Epithelial cell of prostate (primary cell): ENCODE measurements around the gene AFDN.
"Not testable (repeated sequence)": the region's sequence is repeated elsewhere in the genome, so short reads cannot be mapped to it uniquely, and the experiment has no call there.

Source experiments
- DNase-seq: peaks from one replicate; pipeline ENCODE4 v3.0.0-alpha.2; 2011; ENCODE audit warnings: low read depth, low spot score
- H3K27ac ChIP-seq: fragments of 450-650 bp; 2 replicates; pipeline ENCODE4 v1.5.1; 2017; ENCODE audit warnings: mild to moderate bottlenecking

The AFDN gene

GRCh38 chr6:167968091-167968490 is 141.4 kb downstream of the AFDN start:
- no peak for DNase-seq
- H3K27ac ChIP-seq: no peak overlapping the region

DNA sequence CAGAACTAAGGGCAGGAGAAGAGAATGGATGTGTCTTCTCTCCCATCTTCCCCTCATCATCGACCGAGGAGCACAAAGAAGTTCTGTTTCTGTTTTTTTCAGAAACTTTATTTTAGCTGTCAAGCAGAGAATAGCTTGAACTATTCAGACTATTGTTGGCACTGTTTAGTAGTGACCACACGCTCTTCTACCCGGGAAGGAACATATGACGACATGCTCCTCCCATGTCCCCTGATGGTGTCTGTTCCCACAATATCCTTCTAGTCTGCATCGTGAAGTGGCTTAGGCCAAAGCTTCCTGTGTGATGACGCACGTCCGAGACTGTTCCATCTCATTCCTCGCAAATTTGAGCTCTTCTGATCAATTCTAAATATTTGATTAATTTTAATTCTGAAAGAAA is 143.5 kb downstream of the AFDN start:
- H3K27ac ChIP-seq: no peak overlapping the region
- DNase-seq: no peak

- no peak overlapping the region for H3K27ac ChIP-seq
- DNase-seq: no peak
These were observed 145.5 kb downstream of the AFDN start for GRCh38 chr6:167972193-167972592.

- no peak for DNase-seq
- no peak overlapping the region for H3K27ac ChIP-seq
These were observed 146.6 kb downstream of the AFDN start for GRCh38 chr6:167973148-167973885.

- no peak for DNase-seq
- H3K27ac ChIP-seq: no peak overlapping the region
These were observed 148.1 kb downstream of the AFDN start for GRCh38 chr6:167974640-167975344.

DNA sequence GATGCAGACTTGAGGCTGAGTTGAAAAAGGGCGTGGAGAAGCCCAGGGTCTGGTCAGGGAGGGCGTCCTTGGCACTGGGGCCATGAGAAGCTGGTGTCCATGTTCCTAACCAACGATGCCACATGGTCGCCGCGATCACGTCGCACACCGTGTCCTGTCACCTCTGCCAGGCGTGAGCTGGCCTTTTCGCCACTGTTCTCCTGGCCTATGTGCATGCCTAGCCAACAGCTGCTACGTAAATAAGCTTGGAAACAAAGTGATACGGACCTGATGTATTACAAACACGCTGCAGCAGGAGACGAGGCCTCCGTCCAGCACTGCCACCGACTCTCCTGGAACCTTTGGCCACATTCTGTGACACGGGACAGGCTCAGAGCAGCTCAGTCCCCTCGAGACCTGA is 148.7 kb downstream of the AFDN start:
- H3K27ac ChIP-seq: no peak overlapping the region
- no peak for DNase-seq

- not testable (repeated sequence) for DNase-seq
These were observed 149.5 kb downstream of the AFDN start for GRCh38 chr6:167976116-167976657.

GRCh38 chr6:167976708-167977107 is 150.0 kb downstream of the AFDN start:
- DNase-seq: no peak
- no peak overlapping the region for H3K27ac ChIP-seq

More at GRCh38 chr6:167976116-167976657, 149.5 kb downstream of the AFDN start:
- H3K27ac ChIP-seq: not testable (repeated sequence)

DNA sequence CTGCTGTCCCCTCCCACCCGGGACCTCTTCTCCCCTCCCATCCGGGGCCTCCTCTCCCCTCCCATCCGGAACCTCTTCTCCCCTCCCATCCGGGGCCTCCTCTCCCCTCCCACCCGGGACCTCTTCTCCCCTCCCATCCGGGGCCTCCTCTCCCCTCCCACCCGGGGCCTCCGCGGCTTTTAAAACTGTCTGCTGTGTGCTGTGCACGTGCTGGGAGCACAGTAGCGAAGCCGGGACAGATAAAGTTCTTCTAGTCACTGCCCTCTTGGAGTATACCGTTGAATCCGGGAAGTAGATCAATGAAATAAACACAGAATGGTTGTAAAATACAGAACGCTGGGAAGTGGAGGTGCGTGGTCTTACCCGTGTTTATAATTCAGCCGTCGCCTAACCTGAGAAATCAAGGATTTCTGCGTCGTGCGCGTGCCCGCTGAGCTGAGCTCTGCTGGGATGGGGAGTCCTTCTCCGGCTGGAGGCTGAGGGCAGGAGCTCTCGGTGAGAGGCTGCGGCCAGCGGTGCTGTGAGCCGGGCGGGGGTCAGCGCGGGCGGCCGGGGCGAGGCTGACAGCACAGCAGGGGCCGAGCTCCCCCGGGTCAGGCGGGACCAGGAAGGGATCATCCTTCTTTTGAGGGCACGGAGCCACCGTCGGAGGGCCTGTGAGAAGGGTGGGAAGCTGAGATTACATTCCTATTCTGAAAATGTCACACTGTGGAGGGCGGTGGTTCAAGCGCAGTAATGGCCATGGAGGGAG is 151.2 kb downstream of the AFDN start:
- DNase-seq: no peak
- no peak overlapping the region for H3K27ac ChIP-seq

DNA sequence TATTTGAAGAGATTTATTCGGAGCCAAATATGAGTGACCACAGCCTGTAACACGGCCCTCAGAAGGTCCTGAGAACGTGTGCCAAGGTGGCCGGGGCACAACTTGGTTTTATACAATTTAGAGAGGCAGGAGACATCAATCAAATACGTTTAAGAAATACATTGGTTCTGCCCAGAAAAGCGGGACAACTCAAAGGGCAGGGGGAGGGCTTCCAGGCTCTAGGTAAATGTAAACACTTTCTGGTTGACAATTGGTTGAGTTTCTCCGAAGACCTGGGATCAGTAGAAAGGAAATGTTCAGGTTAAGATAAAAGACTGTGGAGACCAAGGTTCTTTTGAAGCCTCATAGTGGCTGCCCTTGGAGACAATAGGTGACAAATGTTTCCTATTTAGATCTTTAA is 151.9 kb downstream of the AFDN start:
- no peak for DNase-seq
- H3K27ac ChIP-seq: no peak overlapping the region

DNA sequence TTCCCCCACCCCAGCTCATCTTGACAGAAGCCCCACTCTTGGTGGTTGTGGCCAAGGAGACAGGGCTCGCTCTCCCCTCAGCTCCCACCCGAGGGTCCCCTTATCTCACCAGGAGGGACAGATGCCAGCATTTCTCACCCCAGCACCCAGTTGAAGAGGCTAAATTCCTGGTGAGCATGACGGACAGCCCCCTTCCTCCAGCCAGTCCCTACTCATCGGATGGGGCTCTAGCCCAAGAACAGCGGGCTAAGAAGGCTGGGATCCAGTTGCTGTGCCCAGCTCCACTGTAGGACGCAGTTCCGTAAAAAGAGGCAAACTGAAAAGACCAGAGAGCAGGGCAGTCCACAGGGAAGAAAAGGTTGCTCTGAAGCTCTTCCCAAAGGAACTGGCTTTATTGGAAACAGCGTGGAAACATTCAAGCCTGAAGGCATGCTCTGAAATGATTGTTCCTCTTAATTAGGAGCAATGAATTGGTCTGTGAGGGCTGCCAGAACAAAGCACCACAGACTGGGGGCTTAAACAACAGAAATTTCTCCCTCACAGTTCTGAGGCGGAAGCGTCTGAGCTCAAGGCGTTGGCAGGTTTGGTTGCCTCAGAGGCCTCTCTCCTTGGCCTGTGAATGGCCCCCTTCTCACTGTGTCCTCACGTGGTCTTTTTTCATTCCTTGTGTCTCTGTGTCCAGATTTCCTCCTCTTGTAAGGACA is 152.9 kb downstream of the AFDN start:
- H3K27ac ChIP-seq: no peak overlapping the region

GRCh38 chr6:167980911-167981580 is 154.3 kb downstream of the AFDN start:
- no peak overlapping the region for H3K27ac ChIP-seq
- no peak for DNase-seq

More for the DNA sequence above, 152.9 kb downstream of the AFDN start:
- DNase-seq: no peak

GRCh38 chr6:167981916-167982462 is 155.3 kb downstream of the AFDN start:
- no peak for DNase-seq
- no peak overlapping the region for H3K27ac ChIP-seq

DNA sequence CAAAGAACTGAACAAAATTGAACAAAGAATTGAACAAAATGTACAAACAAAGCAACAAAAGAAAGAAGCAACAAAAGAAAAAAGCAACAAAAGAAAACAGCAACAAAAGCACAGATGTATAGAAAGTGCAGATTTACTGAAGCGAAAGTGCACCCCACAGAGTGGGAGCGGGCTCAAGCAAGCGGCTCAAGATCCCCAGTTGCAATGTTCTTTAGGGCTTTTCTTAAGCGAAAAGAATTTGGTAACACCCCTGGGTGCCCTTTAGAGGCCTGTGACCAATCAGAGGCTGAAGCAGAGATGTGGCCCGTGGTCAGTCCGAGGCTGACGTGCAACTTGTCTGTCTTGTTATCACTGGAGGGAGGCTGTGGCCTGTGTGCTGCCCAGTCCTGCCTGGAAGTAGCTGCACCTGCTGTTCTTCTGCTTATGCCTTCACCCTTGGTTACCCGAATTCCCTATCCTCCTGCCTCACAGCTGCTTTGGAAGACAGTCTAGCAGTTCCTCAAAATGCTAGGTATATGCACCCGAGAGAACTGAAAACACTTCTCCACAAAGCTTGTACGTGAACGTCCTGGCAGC is 157.5 kb downstream of the AFDN start:
- DNase-seq: no peak

GRCh38 chr6:167984876-167985604 is 158.3 kb downstream of the AFDN start:
- DNase-seq: no peak

More for the DNA sequence above, 157.5 kb downstream of the AFDN start:
- H3K27ac ChIP-seq: no peak overlapping the region

DNA sequence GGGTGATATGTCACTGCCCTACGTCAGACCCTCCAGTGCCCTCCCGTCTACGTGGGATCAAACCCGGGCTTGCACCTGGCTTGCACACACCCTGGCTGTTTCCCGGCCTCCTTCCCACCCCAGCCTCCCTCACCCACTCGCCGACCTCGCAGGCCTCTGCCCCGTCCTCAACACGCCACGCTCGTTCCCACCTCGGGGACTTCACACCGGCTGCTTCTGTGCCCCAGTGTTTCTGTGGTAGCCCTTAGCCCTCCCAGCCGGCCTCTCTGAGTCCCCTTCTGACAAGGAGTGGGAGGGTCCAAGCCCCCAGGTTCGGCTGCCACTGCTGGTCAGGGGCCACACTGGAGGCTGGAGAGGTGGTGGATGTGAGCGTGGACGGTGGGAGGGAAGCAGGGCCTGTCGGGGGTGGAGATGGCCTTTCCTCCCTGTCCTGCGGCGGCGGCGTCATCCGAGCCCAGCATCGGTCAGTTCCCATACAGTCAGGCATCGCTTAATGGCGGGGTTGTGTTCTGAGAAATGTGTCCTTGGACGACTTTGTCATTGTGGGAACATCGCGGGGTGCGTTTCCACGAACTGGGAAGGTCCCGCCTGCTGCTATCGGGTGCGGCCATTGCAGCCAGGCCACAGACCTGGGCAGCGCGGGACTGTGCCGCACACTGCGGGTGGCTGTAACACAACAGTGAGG is 159.3 kb downstream of the AFDN start:
- no peak overlapping the region for H3K27ac ChIP-seq
- no peak for DNase-seq

More at GRCh38 chr6:167984876-167985604, 158.3 kb downstream of the AFDN start:
- no peak overlapping the region for H3K27ac ChIP-seq

DNA sequence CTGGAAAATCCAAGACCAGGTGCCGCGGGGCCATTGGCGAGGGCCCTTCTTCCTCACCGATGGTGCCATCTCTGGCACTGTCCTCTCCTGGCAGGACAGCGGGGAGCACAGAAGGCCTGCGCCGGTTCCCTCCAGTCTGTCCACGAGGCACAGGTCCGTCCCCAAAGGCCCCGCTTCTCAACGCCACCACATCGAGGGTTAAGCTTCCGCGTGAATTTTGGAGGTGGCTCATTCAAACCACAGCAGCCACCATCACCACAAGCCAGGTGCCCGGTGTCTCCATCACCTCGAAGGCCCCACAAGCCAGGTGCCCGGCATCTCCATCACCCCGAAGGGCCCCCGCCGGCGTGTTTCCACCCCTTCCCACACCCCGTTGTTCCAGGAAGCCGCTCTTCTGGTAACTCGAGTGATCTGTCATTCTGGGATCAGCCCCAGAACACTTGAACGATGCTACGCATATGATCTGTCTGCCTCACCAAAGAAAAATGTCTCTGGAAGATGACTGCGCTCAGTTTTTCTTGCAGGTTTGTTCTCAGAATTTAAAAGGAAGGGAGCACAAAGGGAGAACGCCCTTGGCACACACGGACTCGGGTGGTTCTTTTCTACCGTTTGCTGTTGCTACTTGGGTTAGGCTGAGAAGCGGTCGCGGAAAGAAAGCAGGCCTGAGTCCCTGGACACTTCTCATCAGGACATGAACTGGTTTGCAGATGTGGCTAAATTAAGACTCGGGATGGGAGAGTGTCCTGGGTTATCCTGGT is 160.9 kb downstream of the AFDN start:
- no peak overlapping the region for H3K27ac ChIP-seq
- no peak for DNase-seq
